Hematopoietic multipotent progenitor cell treated with erythropoietin and hydrocortisone succinate and interleukin-3 and kit ligand, for 15 days (in vitro differentiated cells): ENCODE measurements around the gene ARL4D.

ENCODE experiments used
- DNase-seq: peaks from one replicate; pipeline ENCODE4 v3.0.0-alpha.2; 2015; ENCODE audit warnings: low spot score

Gene ARL4D

DNA sequence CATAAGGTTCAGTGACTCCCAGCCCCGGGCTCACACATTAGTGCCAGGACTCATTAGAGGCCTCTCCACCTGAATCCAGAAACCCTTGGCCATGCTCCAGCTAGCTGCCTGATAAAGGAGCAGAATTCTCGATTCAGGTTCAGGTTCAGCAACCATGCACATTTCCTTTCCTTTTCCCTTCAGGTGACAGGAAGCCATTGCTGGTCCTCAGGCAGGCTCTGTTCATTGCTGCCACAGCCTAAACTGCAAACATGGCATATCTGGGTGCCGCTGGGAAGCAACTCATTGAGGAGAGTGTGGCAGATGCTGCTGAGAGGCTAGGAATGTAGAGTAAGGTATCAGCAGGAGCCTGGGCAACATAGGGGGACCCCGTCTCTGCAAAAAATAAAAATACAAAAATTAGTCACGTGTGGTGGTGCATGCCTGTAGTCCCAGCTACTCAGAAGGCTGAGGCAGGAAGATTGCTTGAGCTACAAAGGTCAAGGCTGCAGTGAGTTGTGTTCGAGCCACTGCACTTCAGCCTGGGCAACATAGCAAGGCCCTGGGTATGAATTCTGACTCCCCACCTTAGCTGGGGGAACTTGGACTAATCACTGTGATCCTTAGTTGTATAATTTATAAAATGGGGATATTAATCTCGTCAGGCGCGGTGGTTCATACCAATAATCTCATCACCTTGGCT is 28.7 kb downstream of the ARL4D start:
- no peak for DNase-seq

DNA sequence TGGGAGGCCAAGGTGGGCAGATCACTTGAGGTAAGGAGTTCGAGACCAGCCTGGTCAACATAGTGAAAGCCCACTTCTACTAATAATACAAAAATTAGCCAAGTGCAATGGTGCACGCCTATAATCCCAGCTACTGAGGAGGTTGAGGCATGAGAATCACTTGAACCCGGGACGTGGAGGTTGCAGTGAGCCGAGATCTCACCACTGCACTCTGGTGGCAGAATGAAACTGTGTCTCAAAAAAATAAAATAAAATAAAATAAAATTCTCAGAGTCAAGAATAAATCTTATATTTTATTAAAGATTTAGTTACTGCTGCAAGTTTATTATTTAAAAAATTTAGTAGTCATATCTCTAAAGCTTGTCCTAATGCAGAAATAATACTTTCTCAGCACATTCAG is 29.7 kb downstream of the ARL4D start:
- no peak for DNase-seq

DNA sequence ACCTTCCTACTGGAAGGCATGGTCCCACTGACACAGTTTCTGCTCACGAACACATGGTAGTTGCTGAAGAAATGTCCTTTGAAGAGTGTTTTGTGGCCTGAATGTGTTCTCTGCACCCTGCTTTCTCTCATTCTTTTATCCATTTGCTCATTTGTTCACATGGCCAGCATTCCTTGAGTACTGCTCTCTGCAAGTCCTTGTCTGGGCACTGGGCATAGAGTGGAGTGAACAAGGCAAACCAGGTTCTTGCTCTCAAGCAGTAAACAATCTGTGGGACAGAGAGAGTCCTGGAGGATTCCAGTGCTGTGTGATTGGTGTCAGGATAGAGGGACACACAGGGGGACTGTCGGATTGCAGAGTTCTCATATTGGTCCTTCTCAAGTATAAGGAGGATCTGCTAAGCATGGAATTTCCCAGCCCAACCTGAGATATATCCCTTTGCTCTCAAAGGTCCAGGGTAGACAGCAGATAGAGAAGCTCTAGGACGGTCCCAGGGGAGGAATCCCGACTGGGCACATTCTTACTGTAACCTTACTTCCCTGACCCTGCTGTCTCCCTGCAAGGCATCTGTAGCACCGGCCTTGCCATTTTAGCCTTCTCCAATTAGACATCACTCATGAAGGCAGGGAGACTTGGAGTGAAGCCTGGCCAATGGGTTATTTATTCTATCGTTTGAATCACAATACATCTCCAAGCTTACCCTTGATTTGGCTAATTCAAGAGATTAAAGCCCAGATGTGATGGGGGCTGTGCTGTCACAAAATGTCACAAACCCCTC is 32.3 kb downstream of the ARL4D start:
- DNase-seq = no peak

DNA sequence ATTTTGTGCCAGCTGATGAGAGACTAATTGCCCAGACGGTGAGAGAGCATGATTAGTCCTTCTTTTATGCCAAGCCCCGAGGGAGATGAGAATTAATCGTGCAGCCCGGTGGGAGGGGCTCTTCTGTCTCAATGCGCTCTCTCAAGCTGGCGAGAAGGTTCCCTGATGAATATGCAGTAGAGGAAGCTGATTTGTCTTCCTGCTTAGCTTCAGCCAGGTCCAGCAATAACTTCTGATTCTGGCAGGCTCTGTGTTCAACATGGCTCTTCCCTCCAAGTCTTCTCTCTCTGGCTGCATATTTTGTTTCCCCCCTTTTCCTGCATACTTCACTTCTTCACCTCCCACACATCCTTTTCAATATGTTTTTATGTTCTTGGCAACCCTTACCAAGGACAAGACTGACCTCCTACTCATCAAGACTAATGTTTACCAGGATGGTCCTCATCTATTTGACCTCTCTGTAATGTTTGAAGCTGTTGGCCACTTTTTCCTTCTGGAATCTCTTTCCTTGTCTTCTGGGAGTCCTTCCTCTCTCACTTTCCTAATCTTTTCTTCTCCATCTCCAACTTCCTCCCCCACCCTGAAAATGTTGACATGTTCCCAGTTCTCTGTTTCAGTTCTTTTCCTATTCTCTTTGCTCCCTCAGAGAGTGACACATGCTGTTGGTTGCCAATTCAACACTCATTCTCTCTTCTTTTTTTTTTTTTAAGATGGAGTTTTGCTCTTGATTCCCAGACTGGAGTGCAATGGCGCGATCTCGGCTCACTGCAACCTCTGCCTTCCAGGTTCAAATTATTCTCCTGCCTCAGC is 33.1 kb downstream of the ARL4D start:
- no peak for DNase-seq

DNA sequence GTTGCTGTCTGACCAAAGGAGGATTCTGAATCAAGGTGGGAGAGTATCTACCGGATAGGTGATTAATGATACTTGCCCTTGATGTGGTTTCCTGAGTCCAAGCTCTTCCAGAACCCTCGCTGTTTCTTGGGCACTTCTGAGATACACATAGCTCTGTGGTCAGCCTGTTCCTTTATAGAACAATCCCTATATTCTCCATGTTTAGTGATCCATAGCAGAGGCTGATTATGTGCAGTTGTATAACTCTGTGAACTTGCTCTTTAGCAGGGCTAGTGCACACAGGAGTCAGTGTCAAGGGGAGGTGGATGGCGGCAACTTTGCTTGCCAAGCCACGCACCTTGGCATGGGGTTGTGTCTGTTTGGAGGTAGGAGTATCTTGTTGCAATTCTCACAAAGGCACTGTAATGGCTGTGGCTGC is 36.1 kb downstream of the ARL4D start:
- no peak for DNase-seq

DNA sequence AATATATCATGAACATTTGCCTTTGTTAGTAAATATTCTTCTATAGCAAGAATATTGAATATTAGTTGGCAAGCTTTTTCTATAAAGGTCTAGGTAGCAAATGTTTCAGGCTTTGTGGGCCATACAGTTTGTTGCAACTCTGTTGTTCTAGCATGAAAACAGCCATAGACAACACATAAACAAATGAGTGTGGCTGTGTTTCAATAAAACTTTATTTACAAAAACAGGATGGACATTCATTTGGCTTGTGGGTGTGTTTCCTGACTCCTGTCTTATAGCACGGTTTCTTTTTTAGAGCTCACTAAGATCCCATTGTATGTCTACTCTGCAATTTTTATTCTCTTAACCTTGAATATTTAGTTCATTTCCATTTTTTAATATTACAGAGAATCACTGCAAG is 39.0 kb downstream of the ARL4D start:
- DNase-seq = no peak

DNA sequence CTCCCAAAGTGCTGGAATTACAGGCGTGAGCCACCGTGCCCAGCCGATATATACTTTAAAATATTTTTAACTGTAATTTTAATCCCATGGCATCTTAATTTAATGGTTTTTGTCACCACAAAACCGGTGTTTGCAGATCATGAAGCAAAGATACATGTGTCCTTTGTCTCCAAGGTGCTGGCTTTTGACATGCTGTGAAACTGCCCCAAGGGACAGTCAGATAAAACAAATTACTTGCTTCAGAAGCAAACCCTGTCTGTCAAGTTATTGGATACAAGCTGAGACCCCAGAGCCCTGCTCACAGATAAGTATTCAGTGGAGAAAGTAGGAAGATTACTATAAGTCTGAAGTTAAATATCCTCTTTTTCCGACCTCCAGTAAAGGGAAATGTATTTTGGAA is 39.8 kb downstream of the ARL4D start:
- no peak for DNase-seq

DNA sequence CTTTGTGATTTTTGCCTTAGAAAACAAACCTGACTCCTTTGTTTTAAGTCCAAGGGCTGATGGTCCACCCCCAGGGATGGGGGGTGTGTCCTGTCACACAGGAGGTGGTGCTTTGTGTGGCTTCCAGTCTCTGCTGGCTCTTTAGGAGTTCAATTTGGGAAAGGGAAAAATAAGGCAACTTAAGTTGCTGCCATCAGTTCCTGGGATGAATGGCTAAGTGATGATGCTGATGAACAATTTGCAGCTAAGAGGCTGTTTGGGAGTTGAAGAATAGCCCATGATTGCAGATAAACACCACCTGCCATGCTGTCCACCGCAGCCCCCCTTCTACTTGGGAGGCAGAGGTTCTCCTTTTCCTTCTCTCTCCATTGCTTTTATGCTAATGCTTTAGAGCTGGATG is 40.2 kb downstream of the ARL4D start:
- no peak for DNase-seq

DNA sequence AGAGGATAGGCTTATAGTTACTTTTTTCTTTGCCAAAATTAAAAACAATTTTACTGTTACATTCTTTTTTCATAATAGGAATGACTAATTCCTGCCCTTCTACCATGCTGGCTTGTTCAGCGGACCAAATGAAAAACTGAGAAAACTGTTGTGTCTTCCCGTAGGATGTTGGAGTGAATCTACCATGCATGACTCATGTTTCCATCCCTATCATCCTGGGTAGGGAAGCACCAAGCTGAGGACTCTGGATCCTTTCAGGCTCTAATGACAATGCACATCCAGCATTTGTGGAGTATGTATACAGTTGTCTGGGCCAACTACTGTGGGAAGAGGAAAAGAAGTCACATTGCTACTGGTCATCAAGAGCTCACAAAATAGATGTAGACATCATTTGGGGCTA is 43.9 kb downstream of the ARL4D start:
- no peak for DNase-seq

DNA sequence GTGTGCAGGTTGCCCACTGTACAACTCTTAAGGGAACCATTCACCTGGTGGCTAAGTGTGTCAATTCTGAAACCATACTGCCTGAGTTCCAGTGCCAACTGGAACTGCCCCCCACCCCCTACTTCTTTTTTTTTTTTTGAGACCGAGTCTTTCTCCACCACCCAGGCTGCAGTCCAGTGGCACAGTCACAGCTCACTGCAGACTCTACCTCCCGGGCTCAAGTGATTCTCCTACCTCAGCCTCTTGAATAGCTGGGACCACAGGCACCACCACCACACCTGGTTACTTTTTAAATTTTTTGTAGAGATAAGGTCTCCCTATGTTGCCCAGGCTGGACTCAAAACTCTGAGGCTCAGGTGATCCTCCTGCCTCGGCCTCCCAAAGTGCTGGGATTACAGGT is 44.6 kb downstream of the ARL4D start:
- no peak for DNase-seq

DNA sequence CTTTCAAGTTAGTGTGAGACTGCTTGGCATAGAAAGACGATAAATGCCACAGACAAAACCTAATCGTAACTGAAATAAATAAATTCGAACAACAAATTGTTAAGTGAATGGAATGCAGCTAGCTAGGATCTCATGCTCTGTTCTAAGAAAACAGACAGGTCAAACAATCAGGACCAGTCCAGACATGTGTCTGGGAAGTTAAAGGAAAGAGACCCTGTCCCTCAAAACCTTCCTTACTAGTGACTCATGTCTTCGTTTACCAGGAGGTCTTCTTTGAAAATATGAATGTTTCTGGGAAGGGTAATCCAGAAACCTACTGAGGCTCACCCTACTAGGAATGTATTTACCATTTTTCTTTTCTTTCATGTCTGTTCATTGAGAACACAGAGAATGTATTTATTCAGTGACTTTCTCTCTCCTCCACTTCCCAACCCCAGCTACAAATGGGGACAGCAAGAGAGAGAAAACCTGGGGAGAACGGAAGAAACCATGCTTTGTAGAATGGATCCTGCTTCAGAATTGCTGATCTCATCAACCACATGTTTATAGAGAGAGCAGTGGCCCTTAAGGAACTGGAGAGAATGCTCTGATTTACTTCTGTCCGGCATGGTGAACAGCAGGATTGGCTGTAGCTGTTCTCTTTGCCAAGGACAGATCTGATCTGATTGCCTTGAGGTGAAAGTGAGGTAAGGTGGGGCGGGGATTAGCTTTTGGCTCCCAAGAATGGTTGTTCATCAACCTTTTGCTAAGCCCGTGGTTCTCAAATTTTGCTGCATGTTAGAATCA is 45.6 kb downstream of the ARL4D start:
- DNase-seq = no peak

DNA sequence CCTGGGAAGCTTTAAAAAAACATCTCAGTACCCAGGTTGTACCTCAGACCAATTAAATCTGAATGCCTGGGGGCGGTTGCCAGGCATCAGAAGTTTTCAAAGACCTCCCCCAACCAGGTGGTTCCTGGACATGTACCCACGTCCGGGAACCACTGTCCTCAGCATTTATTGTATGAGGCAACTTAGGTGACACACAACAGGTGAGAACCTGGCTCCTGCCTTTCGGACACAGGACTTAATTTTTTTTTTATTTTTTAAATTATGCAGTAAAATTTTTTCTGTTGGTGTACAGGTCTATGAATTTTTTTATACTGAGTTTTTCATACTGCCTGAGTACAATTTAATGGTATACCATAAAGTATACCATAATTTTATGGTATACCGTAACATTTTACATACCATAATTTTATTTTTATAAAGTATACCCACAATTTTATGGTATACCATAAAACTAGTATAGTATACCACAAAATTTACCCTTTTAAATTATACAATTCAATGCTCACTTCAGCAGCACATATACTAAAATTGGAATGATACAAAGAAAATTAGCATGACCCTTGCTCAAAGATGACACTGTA is 46.3 kb downstream of the ARL4D start:
- DNase-seq = no peak

DNA sequence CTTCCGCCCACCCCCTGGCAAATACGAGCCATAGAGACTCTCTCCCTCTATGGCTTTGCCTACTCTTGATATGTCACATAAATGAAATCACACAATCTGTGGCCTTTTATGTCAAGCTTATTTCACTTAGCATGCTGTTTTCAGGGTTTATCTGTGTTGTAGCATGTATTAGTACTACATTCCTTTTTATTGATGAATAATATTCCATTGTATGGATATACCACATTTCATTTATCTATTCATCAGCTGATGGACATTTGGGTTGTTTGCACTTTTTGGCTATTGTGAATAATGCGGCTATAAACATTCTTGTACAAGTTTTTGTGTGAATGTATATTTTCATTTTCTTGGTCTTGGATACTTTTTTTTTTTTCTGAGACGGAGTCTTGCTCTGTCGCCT is 48.0 kb downstream of the ARL4D start:
- DNase-seq = no peak

DNA sequence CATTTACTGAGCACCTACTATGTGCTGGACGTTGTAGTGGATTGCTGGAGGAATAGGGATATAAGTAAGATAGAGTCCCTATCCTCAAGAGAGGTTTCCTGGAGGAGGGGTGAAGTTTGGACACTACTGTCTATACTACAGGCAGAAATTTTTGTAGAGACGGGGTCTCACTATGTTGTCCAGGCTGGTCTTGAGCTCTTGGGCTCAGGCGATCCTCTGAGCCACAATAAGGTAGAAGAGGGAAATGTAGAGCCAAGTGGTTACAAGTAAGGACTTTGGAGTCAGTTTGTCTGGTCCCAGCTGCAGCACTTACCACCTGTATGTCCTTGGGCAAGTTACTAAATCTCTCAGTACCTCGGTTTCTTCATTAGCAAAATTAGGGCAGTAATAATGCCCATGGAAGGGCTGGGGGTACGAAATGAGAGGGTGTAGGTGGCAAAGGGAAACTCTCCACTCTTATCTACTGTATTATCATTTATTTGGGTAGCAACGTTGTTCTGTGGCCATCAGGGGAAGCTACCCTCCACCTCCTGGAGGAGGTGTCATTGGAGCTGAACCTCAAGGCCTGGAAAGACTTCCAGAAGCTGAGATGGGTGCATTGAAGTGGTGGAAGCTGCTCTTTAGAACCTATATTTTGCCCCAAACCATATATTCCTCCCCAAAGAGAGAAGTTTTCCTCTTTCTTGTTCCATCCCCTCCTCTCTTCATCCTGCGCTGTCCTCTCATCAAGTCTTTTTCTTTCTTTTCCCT is 50.1 kb downstream of the ARL4D start:
- DNase-seq = no peak

DNA sequence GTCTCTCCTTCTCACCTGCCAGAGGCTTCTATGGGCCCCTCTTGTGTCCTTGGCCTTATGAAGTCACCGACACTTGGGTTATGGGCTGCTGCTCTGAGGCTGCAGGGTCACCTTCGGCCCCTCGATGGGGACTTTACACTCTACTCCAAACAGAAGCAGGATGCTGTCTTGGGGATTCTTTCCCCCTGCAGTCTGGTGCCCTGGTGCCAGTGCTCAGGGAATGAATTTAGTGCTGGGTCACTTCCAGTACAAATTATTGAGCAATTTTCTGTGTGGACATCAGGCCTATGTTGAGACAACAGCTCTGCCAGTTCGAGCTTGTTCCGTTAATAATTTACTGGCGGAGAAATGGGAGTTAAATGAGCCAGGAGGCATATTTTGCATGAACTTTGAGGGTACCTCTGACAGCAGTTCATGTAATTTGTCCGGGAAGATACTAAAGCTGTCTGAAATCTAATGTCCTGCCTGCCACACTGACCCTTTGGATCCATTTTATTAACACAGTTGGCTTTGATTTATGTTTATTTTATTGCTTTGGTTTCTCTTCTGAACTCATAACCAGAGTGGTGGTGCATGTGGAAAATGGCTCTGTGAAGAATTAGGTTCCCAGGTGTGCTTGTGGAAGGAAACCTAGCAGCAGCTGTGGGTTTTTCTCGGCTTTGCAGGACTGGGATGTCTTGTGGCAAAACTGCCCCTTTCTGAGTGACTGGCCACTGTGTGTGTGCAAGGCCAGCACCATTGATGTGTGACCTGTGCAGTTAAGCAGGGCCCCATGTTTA is 50.9 kb downstream of the ARL4D start:
- DNase-seq = no peak
